ENCODE results near the gene RTL1.

Gene RTL1

GRCh38 chr14:100879194-100879593, 24.3 kb downstream of the RTL1 start:
- ATAC-seq (no peak), DNase-seq (ENCODE audit: low spot score in 2 of 2) (no peak)
- H3K4me3 Mint-ChIP-seq = no peak overlapping the region
- no peaks in the 10 kb centered on the region for H3K4me1 Mint-ChIP-seq
- no peaks in the 10 kb centered on the region for H3K9me3 Mint-ChIP-seq
- H3K27ac Mint-ChIP-seq = no peak overlapping the region
- no peaks in the 10 kb centered on the region for H3K36me3 Mint-ChIP-seq

- DNase-seq (ENCODE audit: low spot score in 2 of 2) (no peak), ATAC-seq (no peak)
- Mint-ChIP-seq H3K9me3 (no peaks in the 10 kb centered on the region), H3K4me1 (no peaks in the 10 kb centered on the region), H3K4me3 (no peak overlapping the region), H3K27ac (no peak overlapping the region), H3K36me3 (no peaks in the 10 kb centered on the region)
Measured at GRCh38 chr14:100878271-100879146, 25.0 kb downstream of the RTL1 start.

- Mint-ChIP-seq H3K27ac (no peak overlapping the region), H3K36me3 (no peaks in the 10 kb centered on the region), H3K4me3 (no peak overlapping the region), H3K9me3 (peaks cover 4% of the 10 kb centered on the region), H3K4me1 (peaks cover 20% of the 10 kb centered on the region)
- DNase-seq (ENCODE audit: low spot score in 2 of 2) = no peak
- no peak for ATAC-seq
Measured at GRCh38 chr14:100875861-100876590, 27.5 kb downstream of the RTL1 start.

- Mint-ChIP-seq H3K4me1 (peaks cover 21% of the 10 kb centered on the region), H3K9me3 (peaks cover 4% of the 10 kb centered on the region), H3K27ac (no peak overlapping the region), H3K36me3 (no peaks in the 10 kb centered on the region), H3K4me3 (no peak overlapping the region)
- DNase-seq (ENCODE audit: low spot score in 2 of 2) (no peak), ATAC-seq (no peak)
Measured at GRCh38 chr14:100875126-100875525, 28.4 kb downstream of the RTL1 start.

- H3K27ac Mint-ChIP-seq = no peak overlapping the region
- DNase-seq (ENCODE audit: low spot score in 2 of 2) (no peak), ATAC-seq (no peak)
- peaks cover 4% of the 10 kb centered on the region for H3K9me3 Mint-ChIP-seq
- H3K4me1 Mint-ChIP-seq = peaks cover 21% of the 10 kb centered on the region
- no peaks in the 10 kb centered on the region for H3K36me3 Mint-ChIP-seq
- H3K4me3 Mint-ChIP-seq = no peak overlapping the region
Measured at GRCh38 chr14:100874411-100875091, 29.0 kb downstream of the RTL1 start.

GRCh38 chr14:100874051-100874410, 29.5 kb downstream of the RTL1 start:
- peaks cover 4% of the 10 kb centered on the region for H3K9me3 Mint-ChIP-seq
- ATAC-seq (no peak), DNase-seq (ENCODE audit: low spot score in 2 of 2) (no peak)
- peaks cover 21% of the 10 kb centered on the region for H3K4me1 Mint-ChIP-seq
- no peak overlapping the region for H3K4me3 Mint-ChIP-seq
- H3K36me3 Mint-ChIP-seq = no peaks in the 10 kb centered on the region
- no peak overlapping the region for H3K27ac Mint-ChIP-seq

GRCh38 chr14:100873096-100873482, 30.4 kb downstream of the RTL1 start:
- DNase-seq (ENCODE audit: low spot score in 2 of 2) (no peak), ATAC-seq (peak; percentile 22)
- H3K4me3 Mint-ChIP-seq = no peak overlapping the region
- no peaks in the 10 kb centered on the region for H3K36me3 Mint-ChIP-seq
- H3K9me3 Mint-ChIP-seq = peaks cover 4% of the 10 kb centered on the region
- H3K27ac Mint-ChIP-seq = no peak overlapping the region
- peaks cover 21% of the 10 kb centered on the region for H3K4me1 Mint-ChIP-seq

- Mint-ChIP-seq H3K4me3 (no peak overlapping the region), H3K36me3 (no peaks in the 10 kb centered on the region), H3K9me3 (peaks cover 4% of the 10 kb centered on the region), H3K27ac (no peak overlapping the region), H3K4me1 (peaks cover 21% of the 10 kb centered on the region)
- DNase-seq (ENCODE audit: low spot score in 2 of 2) = no peak
- peak; percentile 70 for ATAC-seq
Measured at GRCh38 chr14:100872259-100873095, 31.0 kb downstream of the RTL1 start.

GRCh38 chr14:100871234-100872186, 32.0 kb downstream of the RTL1 start:
- Mint-ChIP-seq H3K9me3 (peaks cover 4% of the 10 kb centered on the region), H3K4me3 (no peak overlapping the region), H3K36me3 (no peaks in the 10 kb centered on the region), H3K4me1 (peaks cover 21% of the 10 kb centered on the region), H3K27ac (peak overlapping the region; percentile 21)
- ATAC-seq (peak; percentile 53), DNase-seq (ENCODE audit: low spot score in 2 of 2) (no peak)

- H3K4me3 Mint-ChIP-seq = no peak overlapping the region
- DNase-seq (ENCODE audit: low spot score in 2 of 2) (no peak), ATAC-seq (no peak)
- H3K4me1 Mint-ChIP-seq = peaks cover 21% of the 10 kb centered on the region
- H3K27ac Mint-ChIP-seq = no peak overlapping the region
- H3K9me3 Mint-ChIP-seq = peaks cover 4% of the 10 kb centered on the region
- no peaks in the 10 kb centered on the region for H3K36me3 Mint-ChIP-seq
Measured at GRCh38 chr14:100868621-100869370, 34.7 kb downstream of the RTL1 start.

- Mint-ChIP-seq H3K4me1 (peaks cover 17% of the 10 kb centered on the region), H3K36me3 (no peaks in the 10 kb centered on the region), H3K4me3 (no peak overlapping the region), H3K9me3 (peaks cover 3% of the 10 kb centered on the region), H3K27ac (no peak overlapping the region)
- ATAC-seq = no peak
- no peak for DNase-seq (ENCODE audit: low spot score in 2 of 2)
Measured at GRCh38 chr14:100867631-100868315, 35.7 kb downstream of the RTL1 start.

GRCh38 chr14:100866666-100867630, 36.6 kb downstream of the RTL1 start:
- Mint-ChIP-seq H3K9me3 (no peaks in the 10 kb centered on the region), H3K36me3 (no peaks in the 10 kb centered on the region), H3K27ac (no peak overlapping the region), H3K4me1 (peaks cover 9% of the 10 kb centered on the region), H3K4me3 (no peak overlapping the region)
- ATAC-seq = peak; percentile 9
- DNase-seq (ENCODE audit: low spot score in 2 of 2) = no peak

Measured in stimulated activated effector memory CD8-positive, alpha-beta T cell treated with anti-CD3 and anti-CD28 coated beads, Interleukin-12 subunit alpha, Interleukin-12 subunit beta, amount 100 ng/mL, for 72 hours (primary cell).